Loucy (cell line): Measurements from ENCODE around the gene NPIPB6.

Experiments used
- CTCF ChIP-seq: fragments of 200-600 bp; sonication (generic); conservative IDR thresholded peaks from 2 replicates; pipeline ENCODE4 v1.5.1; 2014; ENCODE audit warnings: mild to moderate bottlenecking, antibody characterized with exemption, low read length
- EZH2phosphoT487 ChIP-seq: fragments of 200-600 bp; IDR thresholded peaks from 2 replicates; pipeline ENCODE4 v1.6.1; 2018; ENCODE audit warnings: antibody characterized with exemption, mild to moderate bottlenecking, moderate library complexity, borderline replicate concordance

- TF ChIP-seq CTCF (no peak), EZH2phosphoT487 (no peak)
Observed at GRCh38 chr16:28292731-28293600, 70.3 kb downstream of the NPIPB6 start.
